Bone marrow (tissue), 2 donors: ENCODE measurements around the gene PTX4.

Source experiments
- DNase-seq, 2 donors: peaks; one replicate each; lab custom pipeline; 2025; lab: John Stamatoyannopoulos, UW

The PTX4 gene

GRCh38 chr16:1488619-1489018, at the start of gene PTX4:
Gene PTX4, minus strand, starts transcription at chr16:1488944. Its CDS starts 35 bp downstream, at chr16:1488909.
- DNase-seq = no peak

- DNase-seq = no peak
Measured at GRCh38 chr16:1537763-1538289, 49.1 kb upstream of the PTX4 start.

- no peak for DNase-seq
Measured at GRCh38 chr16:1537138-1537577, 48.4 kb upstream of the PTX4 start.

GRCh38 chr16:1536601-1537000, 47.9 kb upstream of the PTX4 start:
- DNase-seq = no peak

- no peak for DNase-seq
Measured at GRCh38 chr16:1535391-1536291, 46.9 kb upstream of the PTX4 start.

- no peak for DNase-seq
Measured at GRCh38 chr16:1534021-1535020, 45.6 kb upstream of the PTX4 start.

- DNase-seq = no peak
Measured at GRCh38 chr16:1533443-1533951, 44.8 kb upstream of the PTX4 start, which contains the start of gene TMEM204. Gene TMEM204, plus strand, starts transcription at chr16:1533666. Its CDS starts 610 bp downstream, at chr16:1534276.

- DNase-seq = no peak
Measured at GRCh38 chr16:1532771-1533170, 44.0 kb upstream of the PTX4 start.

- DNase-seq = no peak
Measured at GRCh38 chr16:1532081-1532760, 43.5 kb upstream of the PTX4 start.

- DNase-seq = no peak
Measured at GRCh38 chr16:1531638-1531910, 42.8 kb upstream of the PTX4 start.

GRCh38 chr16:1530883-1531637, 42.3 kb upstream of the PTX4 start:
- no peak for DNase-seq

GRCh38 chr16:1530349-1530882, 41.7 kb upstream of the PTX4 start:
- DNase-seq = no peak

- no peak for DNase-seq
Measured at GRCh38 chr16:1528921-1529537, 40.3 kb upstream of the PTX4 start.

GRCh38 chr16:1527836-1528811, 39.4 kb upstream of the PTX4 start:
- DNase-seq = no peak

GRCh38 chr16:1526608-1527555, 38.1 kb upstream of the PTX4 start:
- no peak for DNase-seq

GRCh38 chr16:1525871-1526607, 37.3 kb upstream of the PTX4 start:
- DNase-seq = no peak

- no peak for DNase-seq
Measured at GRCh38 chr16:1524366-1524765, 35.6 kb upstream of the PTX4 start.
